ENCODE results near the gene MAP3K3.

DNA sequence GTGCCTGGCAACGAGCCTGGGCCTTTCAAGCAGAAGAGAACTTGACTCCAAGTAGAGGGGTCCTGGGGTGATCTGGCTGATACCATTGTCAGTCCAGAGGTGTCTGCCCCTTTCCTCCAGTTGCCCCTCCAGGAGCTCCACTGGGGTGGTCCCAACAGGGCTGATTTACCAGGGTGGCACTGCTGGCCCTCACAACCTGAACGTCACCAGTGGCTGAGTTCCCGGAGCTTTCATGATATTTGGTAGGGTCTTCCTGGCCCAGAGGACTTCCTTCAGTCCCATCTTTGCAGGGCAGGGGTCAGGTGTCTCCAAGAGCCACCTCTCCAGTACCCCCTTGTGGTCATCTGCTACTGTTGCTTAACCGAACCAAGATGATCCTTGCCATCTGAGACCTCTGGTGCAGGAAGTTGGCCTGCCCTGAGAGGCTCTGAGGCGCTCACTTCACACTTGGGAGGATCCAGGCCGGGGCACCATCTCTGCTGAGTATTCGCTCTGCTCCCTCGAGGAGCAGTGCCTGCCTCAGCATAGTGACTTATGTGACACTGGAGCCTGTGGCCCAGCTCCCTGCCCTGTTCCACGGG lies 74.3 kb downstream of the MAP3K3 start:
- no peak for TF ChIP-seq TEAD4 (IDR thresholded peaks at IDR 0.05)
- TF ChIP-seq EGR1 (IDR thresholded peaks at IDR 0.05), result no peak
- TF ChIP-seq FOXM1 (IDR thresholded peaks at IDR 0.05; ENCODE audit: borderline replicate concordance, low read depth), result no peak
- TF ChIP-seq, protein P1, sequence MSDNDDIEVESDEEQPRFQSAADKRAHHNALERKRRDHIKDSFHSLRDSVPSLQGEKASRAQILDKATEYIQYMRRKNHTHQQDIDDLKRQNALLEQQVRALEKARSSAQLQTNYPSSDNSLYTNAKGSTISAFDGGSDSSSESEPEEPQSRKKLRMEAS (IDR thresholded peaks at IDR 0.05), result no peak
- TF ChIP-seq, protein P2, sequence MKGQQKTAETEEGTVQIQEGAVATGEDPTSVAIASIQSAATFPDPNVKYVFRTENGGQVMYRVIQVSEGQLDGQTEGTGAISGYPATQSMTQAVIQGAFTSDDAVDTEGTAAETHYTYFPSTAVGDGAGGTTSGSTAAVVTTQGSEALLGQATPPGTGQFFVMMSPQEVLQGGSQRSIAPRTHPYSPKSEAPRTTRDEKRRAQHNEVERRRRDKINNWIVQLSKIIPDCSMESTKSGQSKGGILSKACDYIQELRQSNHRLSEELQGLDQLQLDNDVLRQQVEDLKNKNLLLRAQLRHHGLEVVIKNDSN (IDR thresholded peaks at IDR 0.05), result no peak
- no peak for TF ChIP-seq CEBPB (IDR thresholded peaks at IDR 0.05)
- TF ChIP-seq EP300 (IDR thresholded peaks at IDR 0.05; ENCODE audit: borderline replicate concordance), result no peak
- no peak for TF ChIP-seq NFIC (IDR thresholded peaks at IDR 0.05)
- TF ChIP-seq TAF1 (IDR thresholded peaks at IDR 0.05; ENCODE audit: low read depth), result no peak
- peak; percentile 34; the same call in 1 of the 2 replicates for TF ChIP-seq RAD21 (IDR thresholded peaks at IDR 0.05; ENCODE audit: low read depth)
- TF ChIP-seq YY1 (IDR thresholded peaks at IDR 0.05; ENCODE audit: low read depth), result no peak
- no peak for TF ChIP-seq CREB1 (IDR thresholded peaks at IDR 0.05; ENCODE audit: low read depth)
- TF ChIP-seq, protein P3, sequence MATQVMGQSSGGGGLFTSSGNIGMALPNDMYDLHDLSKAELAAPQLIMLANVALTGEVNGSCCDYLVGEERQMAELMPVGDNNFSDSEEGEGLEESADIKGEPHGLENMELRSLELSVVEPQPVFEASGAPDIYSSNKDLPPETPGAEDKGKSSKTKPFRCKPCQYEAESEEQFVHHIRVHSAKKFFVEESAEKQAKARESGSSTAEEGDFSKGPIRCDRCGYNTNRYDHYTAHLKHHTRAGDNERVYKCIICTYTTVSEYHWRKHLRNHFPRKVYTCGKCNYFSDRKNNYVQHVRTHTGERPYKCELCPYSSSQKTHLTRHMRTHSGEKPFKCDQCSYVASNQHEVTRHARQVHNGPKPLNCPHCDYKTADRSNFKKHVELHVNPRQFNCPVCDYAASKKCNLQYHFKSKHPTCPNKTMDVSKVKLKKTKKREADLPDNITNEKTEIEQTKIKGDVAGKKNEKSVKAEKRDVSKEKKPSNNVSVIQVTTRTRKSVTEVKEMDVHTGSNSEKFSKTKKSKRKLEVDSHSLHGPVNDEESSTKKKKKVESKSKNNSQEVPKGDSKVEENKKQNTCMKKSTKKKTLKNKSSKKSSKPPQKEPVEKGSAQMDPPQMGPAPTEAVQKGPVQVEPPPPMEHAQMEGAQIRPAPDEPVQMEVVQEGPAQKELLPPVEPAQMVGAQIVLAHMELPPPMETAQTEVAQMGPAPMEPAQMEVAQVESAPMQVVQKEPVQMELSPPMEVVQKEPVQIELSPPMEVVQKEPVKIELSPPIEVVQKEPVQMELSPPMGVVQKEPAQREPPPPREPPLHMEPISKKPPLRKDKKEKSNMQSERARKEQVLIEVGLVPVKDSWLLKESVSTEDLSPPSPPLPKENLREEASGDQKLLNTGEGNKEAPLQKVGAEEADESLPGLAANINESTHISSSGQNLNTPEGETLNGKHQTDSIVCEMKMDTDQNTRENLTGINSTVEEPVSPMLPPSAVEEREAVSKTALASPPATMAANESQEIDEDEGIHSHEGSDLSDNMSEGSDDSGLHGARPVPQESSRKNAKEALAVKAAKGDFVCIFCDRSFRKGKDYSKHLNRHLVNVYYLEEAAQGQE (IDR thresholded peaks at IDR 0.05; ENCODE audit: low read depth), result no peak
- TF ChIP-seq TCF12 (IDR thresholded peaks at IDR 0.05; ENCODE audit: low read depth), result no peak
